ENCODE measurements around the gene SH2D3C. TPM values are rescaled to one million over a fixed set of nuclear protein-coding genes. Genes with fewer than 3 reads are reported as not detected.

SH2D3C gene
- total RNA-seq, 1 experiment from 2014 or later: 0.79 TPM

GRCh38 chr9:127715470-127716337 lies 62.8 kb downstream of the SH2D3C start, which contains the start of the genes PTRH1 and TTC16:
Gene PTRH1, minus strand, starts transcription at chr9:127715663. Its CDS starts 24 bp downstream, at chr9:127715639.
Gene TTC16, plus strand, starts transcription at chr9:127716079. Its CDS starts 67 bp downstream, at chr9:127716146.
- Histone ChIP-seq H3K36me3 (ENCODE audit: low read depth) (no peaks in the 10 kb centered on the region), H3K4me2 (peak within 1 kb of the TSS; percentile 97), H3F3A (ENCODE audit: insufficient read depth, low read depth) (peaks cover 9% of the 10 kb centered on the region; the same call in 1 of the 2 replicates), H3K9me2 (ENCODE audit: insufficient read depth) (no peaks in the 10 kb centered on the region), H3K27ac (no peak within 1 kb of the TSS; the same call in 1 of the 2 replicates), H3K4me1 (replicated peaks; ENCODE audit: insufficient read depth) (0 out of 2 replicates have a peak, but pooled peaks cover 4% of the 10 kb centered on the region), H3K79me2 (ENCODE audit: low read depth) (peaks cover 10% of the 10 kb centered on the region; the same call in 1 of the 2 replicates), H3K9me3 (ENCODE audit: insufficient read depth, low read depth) (no peaks in the 10 kb centered on the region), H3K4me3 (peak within 1 kb of the TSS; percentile 92), H3K27me3 (ENCODE audit: insufficient read depth, low read depth) (no peaks in the 10 kb centered on the region), H2AFZ (peak within 1 kb of the TSS; percentile 99), H4K20me1 (ENCODE audit: insufficient read depth) (peaks cover 11% of the 10 kb centered on the region; the same call in 1 of the 2 replicates)
- POLR2A ChIA-PET (ENCODE audit: unreplicated experiment): interaction anchor here (0.5 to 0.6 kb wide), 2 partner anchors 198 to 292 kb away, joined by 4 to 10 read pairs; partner anchors contain the start of gene ZNF79
- CTCF ChIA-PET: no interaction called here
- TF ChIP-seq EZH2 (IDR thresholded peaks at IDR 0.05; ENCODE audit: low read depth) (no peak), CTCF (conservative IDR thresholded peaks at IDR 0.05) (no peak)
- peak; percentile 87 to 98 for DNase-seq
- TSS peak; percentile 75 for BruUV-seq (replicated peaks)
- intact Hi-C loops (cut with micrococcal nuclease; ENCODE audit: unreplicated experiment): no loop called here

GRCh38 chr9:127714951-127715469 lies 63.5 kb downstream of the SH2D3C start:
- Histone ChIP-seq H3K4me2 (peak overlapping the region; percentile 97), H3K4me3 (peak overlapping the region; percentile 92), H4K20me1 (ENCODE audit: insufficient read depth) (peaks cover 11% of the 10 kb centered on the region; the same call in 1 of the 2 replicates), H3K27ac (no peak overlapping the region), H3K4me1 (replicated peaks; ENCODE audit: insufficient read depth) (0 out of 2 replicates have a peak, but pooled peaks cover 4% of the 10 kb centered on the region), H3F3A (ENCODE audit: insufficient read depth, low read depth) (peaks cover 9% of the 10 kb centered on the region; the same call in 1 of the 2 replicates), H3K27me3 (ENCODE audit: insufficient read depth, low read depth) (no peaks in the 10 kb centered on the region), H3K9me2 (ENCODE audit: insufficient read depth) (no peaks in the 10 kb centered on the region), H3K9me3 (ENCODE audit: insufficient read depth, low read depth) (no peaks in the 10 kb centered on the region), H3K79me2 (ENCODE audit: low read depth) (peaks cover 10% of the 10 kb centered on the region; the same call in 1 of the 2 replicates), H2AFZ (peak overlapping the region; percentile 99), H3K36me3 (ENCODE audit: low read depth) (no peaks in the 10 kb centered on the region)
- TF ChIP-seq CTCF (conservative IDR thresholded peaks at IDR 0.05) (no peak), EZH2 (IDR thresholded peaks at IDR 0.05; ENCODE audit: low read depth) (no peak)
- ChIA-PET CTCF (no interaction called here), POLR2A (ENCODE audit: unreplicated experiment) (no interaction called here)
- intact Hi-C loops (cut with micrococcal nuclease; ENCODE audit: unreplicated experiment): no loop called here
- no TSS peak for BruUV-seq (replicated peaks)
- peak in 1 of 2 experiments; percentile 46 for DNase-seq

GRCh38 chr9:127714020-127714750 lies 64.3 kb downstream of the SH2D3C start:
- intact Hi-C loops (cut with micrococcal nuclease; ENCODE audit: unreplicated experiment): no loop called here
- Histone ChIP-seq H3K4me3 (peak overlapping the region; percentile 51; the same call in 1 of the 2 replicates), H3K9me2 (ENCODE audit: insufficient read depth) (no peaks in the 10 kb centered on the region), H3K27ac (no peak overlapping the region), H3K4me1 (replicated peaks; ENCODE audit: insufficient read depth) (0 out of 2 replicates have a peak, but pooled peaks cover 4% of the 10 kb centered on the region), H3K9me3 (ENCODE audit: insufficient read depth, low read depth) (no peaks in the 10 kb centered on the region), H3K27me3 (ENCODE audit: insufficient read depth, low read depth) (no peaks in the 10 kb centered on the region), H3K4me2 (peak overlapping the region; percentile 97), H3F3A (ENCODE audit: insufficient read depth, low read depth) (peaks cover 1% of the 10 kb centered on the region; the same call in 1 of the 2 replicates), H3K36me3 (ENCODE audit: low read depth) (no peaks in the 10 kb centered on the region), H2AFZ (no peak overlapping the region), H3K79me2 (ENCODE audit: low read depth) (peaks cover 10% of the 10 kb centered on the region; the same call in 1 of the 2 replicates), H4K20me1 (ENCODE audit: insufficient read depth) (peaks cover 11% of the 10 kb centered on the region; the same call in 1 of the 2 replicates)
- TF ChIP-seq EZH2 (IDR thresholded peaks at IDR 0.05; ENCODE audit: low read depth) (no peak), CTCF (conservative IDR thresholded peaks at IDR 0.05) (no peak)
- DNase-seq: no peak
- ChIA-PET POLR2A (ENCODE audit: unreplicated experiment) (interaction anchor here (0.6 to 0.7 kb wide), 3 partner anchors 10 to 42 kb away, joined by 4 to 18 read pairs (median 4); no protein-coding TSS in a partner anchor), CTCF (no interaction called here)
- BruUV-seq (replicated peaks): no TSS peak
